GM10248 (cell line): Measurements from ENCODE around the gene TCF12.

ENCODE experiments used
- CTCF ChIA-PET: fragments of 300-600 bp; sonication (Branson Sonifier 250); formaldehyde crosslinking; extraction: SDS; loops from one replicate; lab custom pipeline; 2021; ENCODE audit warnings: antibody characterized with exemption; lab: Yijun Ruan, JAX
- POLR2A ChIA-PET: fragments of 350-650 bp; sonication (Branson Sonifier 250); formaldehyde crosslinking; extraction: SDS; loops from one replicate; lab custom pipeline; 2020; ENCODE audit warnings: antibody characterized with exemption; lab: Yijun Ruan, JAX
- DNase-seq: peaks from one replicate; pipeline ENCODE4 v3.0.0; 2012; ENCODE audit errors: extremely low spot score
- TF ChIP-seq, protein P1 (sequence below): IDR thresholded peaks from 2 replicates; pipeline ENCODE4 v1.5.1; 2012; ENCODE audit warnings: mild to moderate bottlenecking, low read depth; ENCODE audit errors: extremely low read depth, missing control alignments, control extremely low read depth

Gene TCF12

DNA sequence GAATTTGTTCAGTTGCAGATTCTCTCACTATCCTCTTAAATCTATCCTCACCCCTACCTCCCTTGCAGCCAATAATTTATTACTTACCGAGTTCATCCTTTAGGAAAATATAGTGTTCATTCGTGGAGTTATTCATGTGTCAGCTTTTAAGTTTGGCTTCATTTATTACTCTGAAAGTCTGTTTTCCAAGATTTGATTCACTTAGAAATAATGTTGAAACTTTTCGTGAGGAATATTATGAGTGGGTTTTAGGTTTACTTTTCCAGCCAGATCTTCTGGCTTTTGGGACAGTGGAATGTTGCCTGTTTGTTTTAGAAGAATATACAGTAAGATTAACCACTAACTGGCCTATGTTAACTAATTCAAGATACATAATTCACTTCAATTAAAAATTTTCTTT, 296.9 kb downstream of the TCF12 start:
- POLR2A ChIA-PET, result no interaction called here
- TF ChIP-seq, protein P1, sequence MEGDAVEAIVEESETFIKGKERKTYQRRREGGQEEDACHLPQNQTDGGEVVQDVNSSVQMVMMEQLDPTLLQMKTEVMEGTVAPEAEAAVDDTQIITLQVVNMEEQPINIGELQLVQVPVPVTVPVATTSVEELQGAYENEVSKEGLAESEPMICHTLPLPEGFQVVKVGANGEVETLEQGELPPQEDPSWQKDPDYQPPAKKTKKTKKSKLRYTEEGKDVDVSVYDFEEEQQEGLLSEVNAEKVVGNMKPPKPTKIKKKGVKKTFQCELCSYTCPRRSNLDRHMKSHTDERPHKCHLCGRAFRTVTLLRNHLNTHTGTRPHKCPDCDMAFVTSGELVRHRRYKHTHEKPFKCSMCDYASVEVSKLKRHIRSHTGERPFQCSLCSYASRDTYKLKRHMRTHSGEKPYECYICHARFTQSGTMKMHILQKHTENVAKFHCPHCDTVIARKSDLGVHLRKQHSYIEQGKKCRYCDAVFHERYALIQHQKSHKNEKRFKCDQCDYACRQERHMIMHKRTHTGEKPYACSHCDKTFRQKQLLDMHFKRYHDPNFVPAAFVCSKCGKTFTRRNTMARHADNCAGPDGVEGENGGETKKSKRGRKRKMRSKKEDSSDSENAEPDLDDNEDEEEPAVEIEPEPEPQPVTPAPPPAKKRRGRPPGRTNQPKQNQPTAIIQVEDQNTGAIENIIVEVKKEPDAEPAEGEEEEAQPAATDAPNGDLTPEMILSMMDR, result no peak
- DNase-seq, result no peak
- CTCF ChIA-PET, result interaction anchor here (0.8 to 1.5 kb wide), 3 partner anchors 39 to 393 kb away, joined by 3 to 5 read pairs (median 4); no protein-coding TSS in a partner anchor

DNA sequence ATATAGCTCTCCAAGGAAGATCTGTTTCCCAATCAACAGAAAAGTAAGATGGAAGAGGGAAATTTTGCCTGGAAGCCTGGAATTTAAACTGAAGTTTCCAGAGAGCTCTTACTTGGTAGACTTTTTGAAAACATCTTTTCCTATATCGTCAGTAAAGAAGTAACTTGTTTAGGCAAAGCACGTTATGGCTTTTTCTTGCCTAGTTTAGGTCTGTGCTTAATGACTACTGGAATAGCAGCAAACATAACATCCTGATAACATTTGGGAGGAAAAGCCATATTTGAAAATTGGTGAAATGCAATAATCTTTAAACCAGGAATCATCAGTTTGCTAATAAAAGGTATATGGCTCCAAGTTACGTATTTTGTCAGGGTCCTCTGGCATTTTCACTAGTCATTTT, 297.4 kb downstream of the TCF12 start:
- TF ChIP-seq, protein P1, result no peak
- ChIA-PET POLR2A (no interaction called here), CTCF (interaction anchor here (0.8 to 1.5 kb wide), 3 partner anchors 40 to 394 kb away, joined by 3 to 5 read pairs (median 4); no protein-coding TSS in a partner anchor)
- DNase-seq, result no peak

DNA sequence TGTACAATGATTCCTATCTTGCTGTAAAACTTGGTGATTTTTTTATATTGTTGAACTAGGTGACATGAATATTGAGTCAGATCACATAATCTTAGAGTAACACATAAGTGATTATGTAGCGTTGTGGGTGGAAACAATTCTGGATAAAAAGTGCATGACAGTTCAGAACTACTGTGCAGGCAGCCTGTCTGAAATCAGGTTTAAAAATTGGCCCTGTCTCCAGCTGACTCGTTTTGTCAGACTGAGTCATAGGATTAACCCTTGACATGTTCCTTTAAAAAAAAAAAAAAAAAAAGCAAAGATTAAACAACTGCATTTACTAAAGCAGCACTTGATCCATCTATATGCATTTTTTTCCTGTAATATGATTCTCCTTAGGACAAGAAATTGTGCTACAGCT, 297.8 kb downstream of the TCF12 start:
- DNase-seq, result no peak
- ChIA-PET POLR2A (no interaction called here), CTCF (interaction anchor here (0.8 to 1.5 kb wide), 2 partner anchors 69 to 394 kb away, joined by 4 to 5 read pairs; no protein-coding TSS in a partner anchor)
- TF ChIP-seq, protein P1, result no peak

DNA sequence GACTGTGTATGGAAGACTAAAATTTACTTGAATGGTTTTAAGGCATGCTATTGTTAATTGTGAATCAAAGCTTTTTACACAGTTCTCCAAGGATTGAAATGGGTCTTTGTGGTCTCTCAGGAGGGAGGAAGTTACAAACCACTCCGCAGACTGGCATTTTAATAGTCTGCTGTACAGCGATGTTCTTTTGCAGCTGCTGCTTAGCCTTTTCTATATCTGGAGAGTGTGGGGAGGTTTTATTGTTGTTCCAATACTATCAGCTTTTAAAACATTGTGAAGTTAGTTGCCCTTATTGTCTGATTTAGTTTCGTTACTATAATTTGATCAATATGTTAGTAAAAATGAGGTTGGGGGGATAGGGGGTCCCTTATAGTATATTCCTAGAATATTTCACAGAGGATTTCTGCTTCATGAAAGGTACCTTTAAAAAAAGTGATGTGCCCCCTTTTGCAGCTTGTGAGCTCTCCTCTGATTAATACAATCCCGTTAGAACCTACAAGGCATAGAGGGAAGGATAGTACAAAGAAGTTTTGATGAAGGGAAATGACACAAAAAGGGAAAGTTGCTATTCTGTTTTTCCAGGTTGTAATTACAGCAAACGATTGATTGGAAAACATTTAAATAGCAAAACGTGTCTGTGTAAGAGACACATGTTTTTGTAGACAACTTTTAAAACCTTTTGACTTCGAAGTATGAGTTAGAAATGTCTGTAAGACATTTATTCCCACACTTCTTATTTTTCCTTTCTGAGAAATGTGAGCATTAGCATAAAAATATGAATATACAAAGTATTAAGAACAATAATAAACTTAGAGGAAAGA, 299.5 kb downstream of the TCF12 start:
- POLR2A ChIA-PET, result interaction anchor here (0.6 kb wide), 1 partner anchor 164 kb away, joined by 3 read pairs; no protein-coding TSS in a partner anchor
- DNase-seq, result no peak
- TF ChIP-seq, protein P1, result no peak
- CTCF ChIA-PET, result interaction anchor here (0.7 to 1.9 kb wide), 4 partner anchors 8 to 727 kb away, joined by 3 to 8 read pairs (median 6); no protein-coding TSS in a partner anchor

DNA sequence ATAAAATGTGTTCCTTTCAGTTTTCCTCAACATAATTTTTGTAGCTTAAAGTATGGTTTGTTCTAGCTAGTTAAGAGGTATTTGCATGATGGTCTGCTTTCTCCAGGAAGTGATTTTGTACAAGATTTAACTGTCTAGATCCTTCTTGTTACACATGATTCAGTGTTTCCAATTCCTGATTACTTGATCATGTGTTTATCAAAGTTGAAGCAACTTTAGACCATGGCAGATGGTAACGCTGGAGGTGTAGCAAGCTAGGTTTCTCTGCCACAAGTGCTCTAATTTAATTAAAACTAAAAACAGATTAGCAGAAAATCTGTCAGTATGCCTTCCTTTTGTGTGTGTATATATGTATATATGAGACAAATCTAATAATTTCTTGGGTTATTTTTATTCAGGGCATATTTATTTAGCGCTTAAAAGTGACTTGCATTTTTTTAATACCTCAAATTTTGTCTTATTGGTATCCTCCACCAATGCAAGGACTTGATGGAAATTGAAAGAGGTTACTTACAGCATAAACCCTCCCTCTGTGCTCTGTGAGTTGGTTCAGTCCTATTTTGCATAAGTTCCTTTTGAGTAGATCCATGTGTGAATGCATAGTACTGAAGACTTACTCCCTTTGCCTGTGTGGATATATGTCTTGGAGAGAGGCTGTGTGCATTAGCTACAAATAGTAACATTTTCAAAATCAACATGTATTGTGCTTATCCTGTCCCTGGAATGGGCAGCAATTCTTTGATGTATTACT, 300.6 kb downstream of the TCF12 start:
- ChIA-PET POLR2A (no interaction called here), CTCF (interaction anchor here (0.7 to 1.9 kb wide), 9 partner anchors 9 to 728 kb away, joined by 3 to 8 read pairs (median 4); no protein-coding TSS in a partner anchor)
- DNase-seq, result no peak
- TF ChIP-seq, protein P1, result no peak

DNA sequence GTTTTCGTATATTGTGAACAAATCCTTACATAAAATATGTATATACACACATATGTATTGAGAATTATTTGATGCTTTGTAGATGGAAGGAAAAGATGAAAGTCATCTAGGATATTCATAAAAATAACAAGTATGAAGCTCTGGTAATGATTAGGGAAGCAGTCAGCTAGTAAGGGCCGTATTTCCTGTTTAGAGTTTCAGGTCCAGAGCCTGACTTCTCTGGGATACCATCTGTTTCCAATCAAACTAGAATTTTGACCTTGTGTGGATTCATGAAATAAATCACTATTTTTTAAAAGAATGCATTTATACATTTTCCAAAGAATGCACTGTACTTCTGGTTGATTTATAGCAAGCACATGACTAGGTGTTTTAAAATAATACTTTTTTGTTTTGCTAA, 301.8 kb downstream of the TCF12 start:
- POLR2A ChIA-PET, result no interaction called here
- TF ChIP-seq, protein P1, result no peak
- CTCF ChIA-PET, result interaction anchor here (0.9 to 1.9 kb wide), 7 partner anchors 10 to 207 kb away, joined by 3 to 8 read pairs (median 3); no protein-coding TSS in a partner anchor
- no peak for DNase-seq
